DOHH2 (cell line): ENCODE measurements around the gene PCBP3.

ENCODE experiments used
- H3F3A ChIP-seq: fragments of 200-600 bp; sonication (generic), shearing (Covaris generic); 2 replicates; pipeline ENCODE4 v1.6.0; 2016; ENCODE audit warnings: antibody characterized with exemption, mild to moderate bottlenecking; ENCODE audit not compliant: control insufficient read depth, insufficient read depth
- H3K27ac ChIP-seq: fragments of 200-600 bp; sonication (generic); 2 replicates; pipeline ENCODE4 v1.5.1; 2014; ENCODE audit warnings: low read depth, mild to moderate bottlenecking, low read length, moderate library complexity
- H3K27me3 ChIP-seq: fragments of 200-600 bp; sonication (generic); 2 replicates; pipeline ENCODE4 v1.6.1; 2014; ENCODE audit warnings: mild to moderate bottlenecking, low read length, mixed read lengths; ENCODE audit not compliant: control insufficient read depth
- H3K36me3 ChIP-seq: fragments of 200-600 bp; sonication (generic); 2 replicates; pipeline ENCODE4 v1.6.1; 2014; ENCODE audit warnings: mild to moderate bottlenecking, low read length, moderate library complexity, mixed read lengths; ENCODE audit not compliant: control insufficient read depth
- H3K4me1 ChIP-seq: fragments of 200-600 bp; sonication (generic); 2 replicates; pipeline ENCODE4 v1.6.1; 2014; ENCODE audit warnings: mild to moderate bottlenecking, low read length, mixed read lengths; ENCODE audit not compliant: control insufficient read depth
- H3K4me2 ChIP-seq: fragments of 200-600 bp; sonication (generic); 2 replicates; pipeline ENCODE4 v1.6.0; 2014; ENCODE audit warnings: mild to moderate bottlenecking, low read length, moderate library complexity
- H3K4me3 ChIP-seq: fragments of 200-600 bp; sonication (generic); 2 replicates; pipeline ENCODE4 v1.5.1; 2014; ENCODE audit warnings: mild to moderate bottlenecking, low read length, mixed read lengths
- H3K79me2 ChIP-seq: fragments of 200-600 bp; sonication (generic); 2 replicates; pipeline ENCODE4 v1.6.1; 2014; ENCODE audit warnings: mild to moderate bottlenecking, low read length, mixed read lengths; ENCODE audit not compliant: control insufficient read depth
- H3K9me2 ChIP-seq: fragments of 200-600 bp; sonication (generic); replicated peaks from 2 replicates; pipeline ENCODE4 v1.6.1; 2014; ENCODE audit warnings: mild to moderate bottlenecking, low read length, mixed read lengths; ENCODE audit not compliant: control insufficient read depth
- H3K9me3 ChIP-seq: fragments of 200-600 bp; sonication (generic); 2 replicates; pipeline ENCODE4 v1.6.1; 2014; ENCODE audit warnings: antibody characterized with exemption, low read length, mixed read lengths; ENCODE audit not compliant: control insufficient read depth, insufficient read depth
- H4K20me1 ChIP-seq: fragments of 200-600 bp; sonication (generic); 2 replicates; pipeline ENCODE4 v1.6.0; 2014; ENCODE audit warnings: low read depth, mild to moderate bottlenecking, antibody characterized with exemption, low read length, moderate library complexity; ENCODE audit not compliant: control insufficient read depth, insufficient read depth
- CTCF ChIP-seq: fragments of 200-600 bp; sonication (generic); IDR thresholded peaks from one replicate; pipeline ENCODE4 v1.5.1; 2014; ENCODE audit warnings: antibody characterized with exemption, mild to moderate bottlenecking, low read depth, low read length; ENCODE audit not compliant: poor library complexity, severe bottlenecking
- EZH2phosphoT487 ChIP-seq: fragments of 200-600 bp; sonication (generic); IDR thresholded peaks from 2 replicates; pipeline ENCODE4 v1.6.1; 2017; ENCODE audit warnings: borderline replicate concordance, mild to moderate bottlenecking, antibody characterized with exemption, low read length, moderate library complexity, mixed read lengths

The PCBP3 gene

GRCh38 chr21:45787371-45787770, 143.8 kb downstream of the PCBP3 start:
- no peak overlapping the region for H3K4me2 ChIP-seq
- H3K27ac ChIP-seq: no peak overlapping the region
- H3K9me2 ChIP-seq: no peaks in the 10 kb centered on the region
- H3K27me3 ChIP-seq: no peaks in the 10 kb centered on the region
- no peaks in the 10 kb centered on the region for H3K4me1 ChIP-seq
- H3K4me3 ChIP-seq: no peak overlapping the region
- H3F3A ChIP-seq: no peaks in the 10 kb centered on the region
- no peaks in the 10 kb centered on the region for H3K9me3 ChIP-seq
- no peaks in the 10 kb centered on the region for H4K20me1 ChIP-seq
- no peak for TF ChIP-seq EZH2phosphoT487
- TF ChIP-seq CTCF: no peak
- H3K36me3 ChIP-seq: no peaks in the 10 kb centered on the region
- no peaks in the 10 kb centered on the region for H3K79me2 ChIP-seq

- H3K36me3 ChIP-seq: no peaks in the 10 kb centered on the region
- no peaks in the 10 kb centered on the region for H3K4me1 ChIP-seq
- TF ChIP-seq EZH2phosphoT487 (no peak), CTCF (no peak)
- no peaks in the 10 kb centered on the region for H3K27me3 ChIP-seq
- no peaks in the 10 kb centered on the region for H4K20me1 ChIP-seq
- H3K27ac ChIP-seq: no peak overlapping the region
- H3K4me2 ChIP-seq: no peak overlapping the region
- no peaks in the 10 kb centered on the region for H3K79me2 ChIP-seq
- no peaks in the 10 kb centered on the region for H3F3A ChIP-seq
- no peaks in the 10 kb centered on the region for H3K9me2 ChIP-seq
- H3K4me3 ChIP-seq: no peak overlapping the region
- no peaks in the 10 kb centered on the region for H3K9me3 ChIP-seq
Measured at GRCh38 chr21:45788198-45788597, 144.7 kb downstream of the PCBP3 start.

- no peaks in the 10 kb centered on the region for H4K20me1 ChIP-seq
- H3K9me3 ChIP-seq: no peaks in the 10 kb centered on the region
- H3K9me2 ChIP-seq: no peaks in the 10 kb centered on the region
- no peak for TF ChIP-seq EZH2phosphoT487
- TF ChIP-seq CTCF: no peak
- H3K4me1 ChIP-seq: no peaks in the 10 kb centered on the region
- H3K27me3 ChIP-seq: no peaks in the 10 kb centered on the region
- no peak overlapping the region for H3K4me2 ChIP-seq
- no peaks in the 10 kb centered on the region for H3F3A ChIP-seq
- no peaks in the 10 kb centered on the region for H3K79me2 ChIP-seq
- H3K36me3 ChIP-seq: no peaks in the 10 kb centered on the region
- H3K27ac ChIP-seq: no peak overlapping the region
- no peak overlapping the region for H3K4me3 ChIP-seq
Measured at GRCh38 chr21:45788637-45789506, 145.3 kb downstream of the PCBP3 start.
